Fibroblast of mammary gland (primary cell): ENCODE data around the gene FSTL4.
A peak's percentile ranks its signal among the peaks of the same experiment; 100 is the strongest.

Experiments used
- DNase-seq: peaks from one replicate; pipeline ENCODE4 v3.0.0-alpha.2; 2010; ENCODE audit warnings: low read depth
- H3K4me3 ChIP-seq: 2 replicates; pipeline ENCODE4 v1.5.1; 2011; ENCODE audit warnings: low read depth, mild to moderate bottlenecking, low read length, moderate library complexity; ENCODE audit not compliant: control insufficient read depth
- CTCF ChIP-seq: conservative IDR thresholded peaks from 2 replicates; pipeline ENCODE4 v1.5.1; 2011; ENCODE audit warnings: low read depth, low read length, inconsistent platforms; ENCODE audit not compliant: control insufficient read depth, insufficient read depth

FSTL4 gene

GRCh38 chr5:133509742-133510079, 102.6 kb downstream of the FSTL4 start:
- TF ChIP-seq CTCF: no peak
- no peak for DNase-seq
- no peak overlapping the region for H3K4me3 ChIP-seq

GRCh38 chr5:133508845-133509741, 103.2 kb downstream of the FSTL4 start:
- peak; percentile 3 for DNase-seq
- H3K4me3 ChIP-seq: no peak overlapping the region
- no peak for TF ChIP-seq CTCF

- no peak for DNase-seq
- H3K4me3 ChIP-seq: no peak overlapping the region
- no peak for TF ChIP-seq CTCF
These were observed 104.0 kb downstream of the FSTL4 start for GRCh38 chr5:133508331-133508730.

GRCh38 chr5:133506181-133506580, 106.2 kb downstream of the FSTL4 start:
- no peak for TF ChIP-seq CTCF

GRCh38 chr5:133503511-133503910, 108.8 kb downstream of the FSTL4 start:
- no peak for DNase-seq
- TF ChIP-seq CTCF: no peak

More at GRCh38 chr5:133506181-133506580, 106.2 kb downstream of the FSTL4 start:
- no peak for DNase-seq
- H3K4me3 ChIP-seq: no peak overlapping the region

GRCh38 chr5:133499895-133500294, 112.4 kb downstream of the FSTL4 start:
- TF ChIP-seq CTCF: no peak
- no peak for DNase-seq
- no peak overlapping the region for H3K4me3 ChIP-seq

More at GRCh38 chr5:133503511-133503910, 108.8 kb downstream of the FSTL4 start:
- H3K4me3 ChIP-seq: no peak overlapping the region
